ENCODE results near the gene CCDC92. TPM values are rescaled to one million over a fixed set of nuclear protein-coding genes. Genes with fewer than 3 reads are reported as not detected.
"Not testable (repeated sequence)": the region's sequence is repeated elsewhere in the genome, so short reads cannot be mapped to it uniquely, and the experiment has no call there.

Gene CCDC92
- total and polyA plus RNA-seq, 2 of the 13 experiments (the other 11 are each of a cell fraction or from before 2014, with no cell fraction given): 5.4 to 14.7 TPM

GRCh38 chr12:123948401-123948795 is 24.2 kb downstream of the CCDC92 start (continued):
- no peak for TF ChIP-seq TRAFD1 (CRISPR knock-in tag; IDR thresholded peaks at IDR 0.05; ENCODE audit: borderline replicate concordance)
- TF ChIP-seq ZNF570 (CRISPR knock-in tag; IDR thresholded peaks at IDR 0.05; ENCODE audit: borderline replicate concordance): no peak
- no peak for TF ChIP-seq RBFOX2 (IDR thresholded peaks at IDR 0.05; ENCODE audit: low read depth, low read length)
- TF ChIP-seq FOXA1 (IDR thresholded peaks at IDR 0.05): no peak
- no peak for TF ChIP-seq FOXA1 (CRISPR knock-in tag; IDR thresholded peaks at IDR 0.05)
- no peak for TF ChIP-seq CREM (IDR thresholded peaks at IDR 0.05)
- no peak for TF ChIP-seq CREM (CRISPR knock-in tag; IDR thresholded peaks at IDR 0.05)
- no peak for TF ChIP-seq ZNF660 (CRISPR knock-in tag; IDR thresholded peaks at IDR 0.05; ENCODE audit: borderline replicate concordance, low read depth)
- TF ChIP-seq RNF2 (conservative IDR thresholded peaks at IDR 0.05; ENCODE audit: low read depth): no peak

- H3K79me2 ChIP-seq (ENCODE audit: insufficient read depth, low read length); intact Hi-C loops (cut with micrococcal nuclease; ENCODE audit: unreplicated experiment); DNase-seq (ENCODE audit: low spot score); H2AFZ ChIP-seq (ENCODE audit: low read length); H3K27ac ChIP-seq (ENCODE audit: extremely low read length, insufficient read depth, low read length); H3K4me2 ChIP-seq (ENCODE audit: low read depth, low read length); CTCF ChIA-PET (ENCODE audit: low intra/inter-chr PET ratio, low total read pairs); in situ Hi-C loops (cut with HindIII; ENCODE audit: extremely low pct_ligation_motif_present, low pct_unique_long_range_greater_than_20kb); H4K20me1 ChIP-seq (ENCODE audit: insufficient read depth, low read length); POLR2A ChIA-PET; H3K27me3 ChIP-seq (ENCODE audit: control insufficient read depth in 1 of 2, insufficient read depth in 2 of 2, low read length in 2 of 2); H3K9ac ChIP-seq (ENCODE audit: insufficient read depth, low read depth, low read length); H3K9me3 ChIP-seq (ENCODE audit: low read length); ATAC-seq; H3K36me3 ChIP-seq (replicated peaks in 1 of 2; ENCODE audit: control insufficient read depth in 1 of 2, insufficient read depth in 2 of 2, low read length in 2 of 2); H3K4me3 ChIP-seq (replicated peaks in 1 of 3; ENCODE audit: insufficient read depth in 1 of 3, low read depth in 2 of 3, low read length in 3 of 3); BruUV-seq (replicated peaks); FAIRE-seq: not testable (repeated sequence)
- 92% methylated on average over 7 of the region's 7 CpGs for WGBS (ENCODE audit: low lambda C conversion rate)
- peak; percentile 60 for TF ChIP-seq NFYB (CRISPR knock-in tag; IDR thresholded peaks at IDR 0.05)
- peak; percentile 46 for TF ChIP-seq NFYC (CRISPR knock-in tag; IDR thresholded peaks at IDR 0.05)
- H3K4me1 ChIP-seq (ENCODE audit: insufficient read depth, low read length): peaks cover 42% of the 10 kb centered on the region
Observed at GRCh38 chr12:123947531-123947930, 25.1 kb downstream of the CCDC92 start.

GRCh38 chr12:123946516-123947505 is 25.8 kb downstream of the CCDC92 start:
- H3K27me3 ChIP-seq (ENCODE audit: control insufficient read depth in 1 of 2, insufficient read depth in 2 of 2, low read length in 2 of 2); POLR2A ChIA-PET; intact Hi-C loops (cut with micrococcal nuclease; ENCODE audit: unreplicated experiment); H3K79me2 ChIP-seq (ENCODE audit: insufficient read depth, low read length); H4K20me1 ChIP-seq (ENCODE audit: insufficient read depth, low read length); H3K4me3 ChIP-seq (replicated peaks in 1 of 3; ENCODE audit: insufficient read depth in 1 of 3, low read depth in 2 of 3, low read length in 3 of 3); H3K9me3 ChIP-seq (ENCODE audit: low read length); in situ Hi-C loops (cut with HindIII; ENCODE audit: extremely low pct_ligation_motif_present, low pct_unique_long_range_greater_than_20kb); DNase-seq (ENCODE audit: low spot score); H3K27ac ChIP-seq (ENCODE audit: extremely low read length, insufficient read depth, low read length); H3K9ac ChIP-seq (ENCODE audit: insufficient read depth, low read depth, low read length); ATAC-seq; CTCF ChIA-PET (ENCODE audit: low intra/inter-chr PET ratio, low total read pairs); H3K36me3 ChIP-seq (replicated peaks in 1 of 2; ENCODE audit: control insufficient read depth in 1 of 2, insufficient read depth in 2 of 2, low read length in 2 of 2); FAIRE-seq; H3K4me2 ChIP-seq (ENCODE audit: low read depth, low read length); BruUV-seq (replicated peaks); H2AFZ ChIP-seq (ENCODE audit: low read length): not testable (repeated sequence)
- WGBS (ENCODE audit: low lambda C conversion rate): 86% methylated on average over 9 of the region's 35 CpGs
- peaks cover 36% of the 10 kb centered on the region for H3K4me1 ChIP-seq (ENCODE audit: insufficient read depth, low read length)

Measured in HepG2 (cell line).